NOMO-1 (cell line): Measurements from ENCODE around the gene NKAPL.
"Not testable (repeated sequence)": the region's sequence is repeated elsewhere in the genome, so short reads cannot be mapped to it uniquely, and the experiment has no call there.

Experiments
- DNase-seq, 2 experiments: peaks; one replicate each; lab custom pipeline; 2025; ENCODE audit not compliant: unreplicated experiment in 2 of 2; lab: John Stamatoyannopoulos, UW

Gene NKAPL

GRCh38 chr6:28291573-28291972 is 32.5 kb downstream of the NKAPL start:
- DNase-seq, result no peak

- DNase-seq, result no peak
Measured at GRCh38 chr6:28295326-28295725, 36.2 kb downstream of the NKAPL start.

- DNase-seq, result no peak
Measured at GRCh38 chr6:28296520-28297060, 37.5 kb downstream of the NKAPL start.

GRCh38 chr6:28303570-28303969 is 44.5 kb downstream of the NKAPL start:
- no peak for DNase-seq

- not testable (repeated sequence) for DNase-seq
Measured at GRCh38 chr6:28306363-28306762, 47.3 kb downstream of the NKAPL start.
